ENCODE data around the gene TMEM204.

TMEM204 gene

DNA sequence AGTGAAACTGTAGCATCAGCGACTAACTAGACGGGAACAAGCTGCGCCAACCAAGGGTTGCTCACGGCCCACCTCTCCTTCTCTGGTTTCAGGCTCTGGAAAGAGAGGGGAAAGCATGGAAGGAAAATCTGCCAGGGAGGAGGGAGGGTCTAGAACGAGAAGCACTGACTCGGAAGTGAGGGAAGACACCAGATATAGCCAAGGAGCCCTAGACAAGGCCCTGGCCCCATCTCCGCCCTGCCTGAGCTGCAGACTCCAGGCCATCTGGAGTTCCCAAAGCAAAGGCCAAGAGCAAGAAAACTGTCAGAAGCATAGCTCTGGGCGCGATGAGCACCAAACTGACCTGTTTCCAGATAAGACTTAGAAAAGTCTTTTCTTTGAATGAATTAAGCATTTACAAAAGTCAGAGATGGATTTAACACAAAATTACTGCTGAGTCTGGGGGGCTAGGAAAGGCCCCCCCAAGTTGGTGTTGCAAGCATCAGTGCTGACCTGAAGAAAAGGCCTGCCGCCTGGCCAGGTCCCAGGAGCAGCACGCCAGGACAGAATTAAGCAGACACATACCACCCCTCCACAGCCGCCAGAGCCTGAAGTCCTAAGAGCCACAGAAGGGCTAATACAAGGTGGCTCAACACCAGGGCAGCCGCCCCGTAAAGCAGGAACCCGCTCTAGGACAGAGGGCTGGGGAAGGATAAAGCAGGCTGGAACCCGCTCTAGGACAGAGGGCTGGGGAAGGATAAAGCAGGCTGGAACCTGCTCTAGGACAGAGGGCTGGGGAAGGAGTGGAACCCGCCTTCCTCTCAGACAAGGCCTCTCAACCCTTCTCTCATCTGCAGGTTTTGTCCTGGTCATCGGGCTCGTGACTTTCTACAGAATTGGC is 20.7 kb downstream of the TMEM204 start:
- in situ Hi-C loops (cut with MboI; ENCODE audit: low sequenced_read_pairs) = no loop called here

DNA sequence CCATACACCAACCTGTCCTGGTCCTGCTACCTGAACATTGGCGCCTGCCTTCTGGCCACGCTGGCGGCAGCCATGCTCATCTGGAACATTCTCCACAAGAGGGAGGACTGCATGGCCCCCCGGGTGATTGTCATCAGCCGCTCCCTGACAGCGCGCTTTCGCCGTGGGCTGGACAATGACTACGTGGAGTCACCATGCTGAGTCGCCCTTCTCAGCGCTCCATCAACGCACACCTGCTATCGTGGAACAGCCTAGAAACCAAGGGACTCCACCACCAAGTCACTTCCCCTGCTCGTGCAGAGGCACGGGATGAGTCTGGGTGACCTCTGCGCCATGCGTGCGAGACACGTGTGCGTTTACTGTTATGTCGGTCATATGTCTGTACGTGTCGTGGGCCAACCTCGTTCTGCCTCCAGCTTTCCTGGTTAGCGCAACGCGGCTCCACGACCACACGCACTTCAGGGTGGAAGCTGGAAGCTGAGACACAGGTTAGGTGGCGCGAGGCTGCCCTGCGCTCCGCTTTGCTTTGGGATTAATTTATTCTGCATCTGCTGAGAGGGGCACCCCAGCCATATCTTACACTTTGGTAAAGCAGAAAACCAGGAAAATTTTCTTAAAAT is 21.5 kb downstream of the TMEM204 start:
- in situ Hi-C loops (cut with MboI; ENCODE audit: low sequenced_read_pairs) = no loop called here

DNA sequence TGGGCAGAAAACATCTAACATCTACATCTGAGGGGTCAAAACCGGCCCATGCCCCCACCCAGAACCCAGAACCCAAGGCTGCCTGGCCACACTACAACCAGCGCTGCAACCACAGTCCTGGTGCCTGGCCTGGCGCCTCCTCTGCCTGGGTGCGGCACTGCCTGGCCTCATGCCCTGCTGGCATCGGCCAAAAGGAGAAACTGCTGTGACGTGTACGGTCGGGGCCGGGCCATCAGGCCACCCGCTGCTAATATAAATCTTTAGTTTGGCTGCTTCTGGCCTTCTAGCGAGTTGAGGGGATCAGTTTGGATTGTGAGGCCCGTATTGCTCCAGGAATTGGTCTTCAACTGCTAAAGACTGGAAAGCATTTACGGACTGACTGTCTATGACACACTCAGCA is 22.8 kb downstream of the TMEM204 start:
- in situ Hi-C loops (cut with MboI; ENCODE audit: low sequenced_read_pairs) = no loop called here

DNA sequence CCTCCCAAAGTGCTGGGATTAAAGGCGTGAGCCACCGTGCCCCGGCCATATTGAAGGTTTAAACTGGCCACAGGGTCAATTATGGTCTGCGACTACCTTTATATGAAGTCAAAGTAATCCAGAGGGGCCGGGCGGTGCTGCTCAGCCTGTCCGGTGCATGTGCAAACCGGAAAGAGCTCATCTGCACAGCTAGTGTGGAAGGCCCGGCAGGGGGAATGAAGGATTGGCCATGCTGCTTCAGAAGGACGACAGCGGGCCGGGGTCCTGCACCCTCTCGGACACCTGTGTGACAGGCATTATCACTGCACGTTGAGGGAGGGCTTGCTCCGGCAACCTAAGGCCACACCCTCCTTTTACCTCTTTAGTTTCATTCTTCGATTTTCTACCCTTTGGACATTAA is 23.6 kb downstream of the TMEM204 start:
- in situ Hi-C loops (cut with MboI; ENCODE audit: low sequenced_read_pairs) = no loop called here

DNA sequence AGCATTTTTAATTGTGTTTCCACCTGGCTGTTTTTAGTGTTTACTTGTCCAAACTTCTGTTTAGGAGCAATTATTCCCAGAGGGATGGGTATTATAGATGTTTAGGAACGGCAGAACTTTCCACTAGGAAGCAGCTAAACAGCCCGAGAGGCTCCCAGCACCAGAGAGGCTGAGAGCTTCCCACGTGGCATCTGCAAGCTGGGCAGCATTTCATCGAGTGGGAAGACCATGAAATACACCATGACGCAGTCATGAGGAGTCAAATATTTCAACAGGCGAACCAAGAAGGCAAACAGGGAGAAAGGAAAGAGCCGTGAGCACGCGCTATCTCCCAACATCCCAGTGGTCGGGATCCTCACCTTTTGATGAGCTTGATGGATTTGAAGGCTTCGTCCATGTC is 24.1 kb downstream of the TMEM204 start:
- in situ Hi-C loops (cut with MboI; ENCODE audit: low sequenced_read_pairs) = no loop called here

DNA sequence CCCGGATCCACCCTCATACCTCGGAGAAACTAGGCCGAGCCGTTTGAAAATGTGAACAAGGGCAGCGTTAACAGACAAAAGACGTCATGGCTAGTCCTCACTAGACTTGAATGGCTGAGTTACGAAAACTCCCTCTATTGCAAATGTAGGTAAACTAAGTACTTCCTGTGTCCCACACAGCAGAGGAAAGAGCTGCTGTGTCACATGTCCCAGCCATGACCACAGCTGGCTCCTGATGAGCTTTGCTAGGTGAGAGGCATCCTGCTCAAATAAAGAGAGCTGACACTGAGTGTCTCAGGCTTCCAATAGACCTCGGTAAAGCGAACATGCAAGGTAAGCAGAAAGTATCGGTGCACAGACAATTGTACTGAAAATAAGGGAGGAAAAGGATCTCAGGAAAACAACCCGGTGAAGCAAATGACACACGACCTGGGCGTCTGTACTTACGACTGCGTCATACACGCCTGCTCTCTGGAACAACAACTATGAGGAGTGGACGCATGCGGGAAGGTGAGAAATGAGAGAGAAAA is 26.0 kb downstream of the TMEM204 start:
- in situ Hi-C loops (cut with MboI; ENCODE audit: low sequenced_read_pairs) = no loop called here

DNA sequence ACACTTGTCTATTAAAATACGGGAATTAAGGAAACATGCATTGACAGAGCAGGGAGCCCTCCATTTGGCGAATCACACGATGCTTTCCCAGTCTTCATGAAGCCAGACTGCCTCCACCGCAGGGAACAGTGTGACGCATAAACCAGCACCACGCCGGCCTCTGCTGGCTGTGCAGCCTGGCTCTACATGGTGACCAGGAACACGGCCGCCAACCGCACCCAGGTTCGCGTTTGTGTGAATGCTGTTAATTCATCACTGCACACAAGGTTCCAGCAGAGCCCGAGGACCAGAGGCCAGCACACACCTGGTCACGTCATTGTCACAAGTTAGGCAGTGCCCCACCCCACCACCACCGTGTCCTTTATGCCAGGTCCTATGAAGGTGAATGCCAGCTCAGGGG is 26.7 kb downstream of the TMEM204 start:
- in situ Hi-C loops (cut with MboI; ENCODE audit: low sequenced_read_pairs) = no loop called here

DNA sequence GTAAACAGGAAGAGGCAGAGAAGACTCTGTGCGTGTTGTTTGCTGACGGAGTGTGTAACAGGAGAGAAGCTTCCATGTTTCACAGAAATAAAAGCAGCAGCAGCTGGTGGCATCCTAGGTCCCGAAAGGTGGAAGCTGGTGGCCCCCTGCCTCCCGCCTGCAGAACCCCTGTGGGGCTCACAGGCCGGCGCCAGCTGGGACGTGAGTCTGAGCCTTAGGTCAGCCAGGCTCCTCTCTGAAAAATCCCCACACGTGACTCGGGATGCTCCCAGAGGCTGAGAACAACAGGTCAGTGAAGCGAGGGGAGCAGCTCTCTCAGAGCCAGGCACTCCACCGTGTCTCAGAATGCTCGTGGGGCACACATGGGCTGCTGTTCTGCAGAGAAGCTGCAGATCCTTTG is 27.4 kb downstream of the TMEM204 start:
- in situ Hi-C loops (cut with MboI; ENCODE audit: low sequenced_read_pairs) = no loop called here

DNA sequence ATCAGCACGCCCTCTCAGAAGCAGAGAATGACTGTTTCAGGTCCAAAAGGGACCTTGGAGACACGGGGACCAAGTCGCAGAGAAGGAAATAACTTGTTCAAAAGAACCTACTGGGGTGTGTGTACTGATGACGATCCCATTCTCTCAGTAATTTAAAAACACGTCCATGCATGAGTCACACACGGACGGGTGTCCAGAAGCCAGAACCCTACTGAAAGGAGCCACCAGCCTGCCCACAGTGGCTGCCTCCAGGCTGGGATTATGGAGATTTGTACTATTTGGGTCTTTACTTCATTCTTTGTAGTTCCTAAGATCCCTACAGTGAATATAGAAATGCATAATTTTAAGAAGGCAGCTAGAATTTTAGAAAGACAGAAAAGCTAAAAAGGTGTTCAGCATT is 27.8 kb downstream of the TMEM204 start:
- in situ Hi-C loops (cut with MboI; ENCODE audit: low sequenced_read_pairs) = no loop called here

DNA sequence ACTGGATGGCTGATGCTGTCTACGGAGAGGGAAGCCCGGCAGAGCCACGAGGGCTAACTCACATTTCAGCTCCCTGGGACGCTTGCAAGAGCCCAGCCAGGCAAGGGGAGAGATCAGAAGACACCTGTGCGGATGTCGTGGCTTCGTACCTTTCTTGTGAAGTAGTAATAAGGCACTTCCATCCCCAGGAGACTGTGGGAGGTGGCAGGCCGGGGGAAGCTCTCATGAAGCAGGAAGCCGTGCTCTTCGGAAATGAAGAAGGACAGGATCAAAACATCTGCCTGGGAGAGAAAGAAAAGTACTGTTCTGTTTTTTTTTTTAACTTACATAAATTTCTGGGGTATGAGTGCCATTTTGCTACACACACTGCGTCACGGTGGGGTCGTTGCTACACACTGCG is 28.4 kb downstream of the TMEM204 start:
- in situ Hi-C loops (cut with MboI; ENCODE audit: low sequenced_read_pairs) = no loop called here

DNA sequence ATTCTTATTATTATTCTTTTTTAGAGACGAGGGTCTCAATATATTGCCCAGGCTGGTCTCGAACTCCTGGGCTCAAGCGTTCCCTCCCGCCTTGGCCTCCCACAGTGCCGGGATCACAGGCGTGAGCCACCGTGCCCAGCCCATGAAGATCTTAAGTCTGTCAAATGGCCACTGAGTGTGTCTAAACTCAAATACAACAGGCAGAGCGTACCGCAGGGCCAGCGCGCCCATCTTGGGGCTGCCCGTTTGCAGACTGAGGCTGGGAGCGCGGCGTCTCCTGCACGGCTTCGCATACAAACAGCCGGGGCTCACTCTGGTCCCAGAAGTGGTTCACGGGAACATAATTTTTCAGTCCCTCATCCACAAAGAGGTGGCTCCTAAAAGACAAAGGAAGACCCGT is 30.3 kb downstream of the TMEM204 start:
- in situ Hi-C loops (cut with MboI; ENCODE audit: low sequenced_read_pairs) = no loop called here

DNA sequence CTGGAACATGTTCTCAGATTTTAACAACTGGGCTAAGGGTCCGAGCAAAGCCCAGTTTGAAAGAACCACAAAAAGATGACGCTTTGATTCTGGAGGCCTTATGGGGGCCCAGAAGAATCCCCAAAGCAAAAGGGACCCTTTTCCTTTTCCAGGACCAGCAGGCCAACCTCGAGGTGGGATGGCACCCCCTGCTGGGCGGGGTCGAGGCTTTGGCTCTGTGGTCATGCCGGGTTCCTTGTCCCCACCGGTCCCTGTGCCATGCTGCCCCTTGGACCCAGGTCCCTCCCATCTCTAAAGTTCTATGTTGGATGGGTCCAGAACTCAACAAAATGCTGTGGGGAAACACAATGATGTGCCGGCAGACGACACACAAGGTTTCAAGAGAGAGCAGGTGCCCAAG is 30.9 kb downstream of the TMEM204 start:
- in situ Hi-C loops (cut with MboI; ENCODE audit: low sequenced_read_pairs) = no loop called here

DNA sequence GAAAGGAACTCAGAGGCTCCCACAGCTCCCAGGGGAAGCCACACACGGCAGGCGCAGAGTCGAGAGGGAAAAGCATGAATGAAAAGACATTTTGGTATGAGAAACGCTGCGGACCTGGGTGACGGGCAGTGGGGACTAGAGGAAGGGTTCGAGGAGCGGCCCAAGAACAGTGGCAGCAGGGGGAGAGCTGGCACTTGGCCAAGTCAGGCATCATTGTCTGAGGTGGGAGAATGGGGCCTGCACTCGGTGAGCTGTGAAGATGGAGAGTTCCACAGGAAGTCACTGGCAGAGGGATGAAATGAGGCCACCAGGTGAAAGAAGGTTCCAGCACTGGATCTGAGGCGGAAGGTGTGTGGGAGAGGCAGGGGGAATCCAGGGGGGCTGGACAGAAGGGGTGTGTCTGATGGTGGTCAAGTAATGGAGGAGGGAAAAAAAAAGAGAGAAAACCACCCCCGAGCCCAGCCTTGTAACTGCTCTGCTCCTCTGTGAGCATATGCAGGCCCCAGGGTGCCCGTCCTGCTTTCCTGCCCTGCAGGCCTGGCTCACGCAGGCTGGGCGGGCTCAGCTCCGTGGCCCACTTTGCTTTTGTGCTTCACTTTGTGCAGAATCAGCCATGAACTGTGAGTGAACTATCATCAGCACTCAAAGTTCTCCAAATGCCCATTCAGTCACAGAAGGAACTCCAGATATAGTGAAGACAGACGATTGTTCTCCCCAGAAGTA is 31.8 kb downstream of the TMEM204 start:
- in situ Hi-C loops (cut with MboI; ENCODE audit: low sequenced_read_pairs) = no loop called here

DNA sequence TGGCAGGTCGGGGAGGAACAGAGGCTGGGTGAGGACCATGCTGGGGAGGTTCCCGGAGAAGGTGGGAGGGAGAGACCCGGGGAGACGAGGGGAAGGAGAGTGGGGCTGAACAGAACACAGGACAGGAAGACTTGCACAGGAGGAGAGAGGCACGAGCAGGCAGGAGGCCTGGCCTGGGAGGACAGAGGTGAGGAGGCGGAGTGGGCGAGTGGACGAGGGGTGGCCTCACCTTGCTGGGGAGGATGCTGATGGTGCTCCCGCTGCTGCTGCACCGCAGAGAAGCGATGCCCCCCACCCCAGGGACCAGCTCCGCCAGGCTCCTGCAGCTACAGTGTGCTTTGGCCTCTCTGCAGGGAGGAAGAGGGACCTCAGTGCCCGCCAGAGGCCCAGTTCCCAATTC is 34.5 kb downstream of the TMEM204 start:
- in situ Hi-C loops (cut with MboI; ENCODE audit: low sequenced_read_pairs) = no loop called here

DNA sequence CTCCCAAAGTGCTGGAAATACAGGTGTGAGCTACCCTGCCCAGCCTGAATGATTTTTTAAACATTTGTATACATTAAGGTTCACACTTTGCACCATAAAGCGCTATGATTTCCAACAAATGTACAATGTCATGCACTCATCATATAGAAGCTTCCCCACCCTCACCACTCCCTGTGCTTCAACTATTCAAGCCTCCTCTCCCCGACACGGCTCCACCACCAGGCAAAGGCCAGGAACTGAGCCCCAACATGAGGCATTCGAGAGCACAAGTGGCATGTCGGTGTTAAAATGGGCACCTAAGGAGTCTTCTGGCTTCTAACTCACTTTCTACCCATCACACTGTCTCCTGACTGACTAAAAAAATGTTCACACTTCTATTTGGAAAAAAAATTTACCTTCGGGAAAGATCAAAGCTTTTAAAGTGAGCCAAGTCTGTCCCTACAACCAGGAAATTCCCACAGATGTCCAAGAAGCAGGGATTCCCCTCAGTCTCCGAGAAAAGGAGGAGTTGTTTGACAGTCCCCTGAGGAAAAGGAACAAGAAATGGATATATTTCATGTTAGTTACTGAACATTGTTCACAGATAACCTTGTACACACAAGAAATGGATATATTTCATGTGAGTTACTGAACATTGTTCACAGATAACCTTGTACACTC is 37.7 kb downstream of the TMEM204 start:
- in situ Hi-C loops (cut with MboI; ENCODE audit: low sequenced_read_pairs) = no loop called here

DNA sequence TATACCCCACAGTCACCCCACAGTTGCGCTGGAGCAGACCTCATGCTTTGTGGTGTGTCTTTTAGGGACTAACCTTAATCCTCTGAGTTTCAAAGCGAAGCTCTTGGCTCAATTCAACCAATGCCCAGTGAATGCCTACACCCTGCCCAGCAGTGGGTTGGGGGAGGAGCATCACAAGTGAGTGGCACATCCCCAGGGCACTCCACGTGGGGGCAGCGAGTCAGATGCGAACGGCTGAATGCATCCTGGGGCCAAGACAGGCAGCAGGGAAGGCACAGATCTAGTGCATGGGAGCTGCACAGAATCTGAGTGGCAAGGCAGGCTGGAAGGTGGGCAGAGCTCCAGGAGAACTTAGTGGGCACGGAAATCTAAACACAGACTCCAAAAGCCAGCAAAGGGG is 39.2 kb downstream of the TMEM204 start:
- in situ Hi-C loops (cut with MboI; ENCODE audit: low sequenced_read_pairs) = no loop called here

DNA sequence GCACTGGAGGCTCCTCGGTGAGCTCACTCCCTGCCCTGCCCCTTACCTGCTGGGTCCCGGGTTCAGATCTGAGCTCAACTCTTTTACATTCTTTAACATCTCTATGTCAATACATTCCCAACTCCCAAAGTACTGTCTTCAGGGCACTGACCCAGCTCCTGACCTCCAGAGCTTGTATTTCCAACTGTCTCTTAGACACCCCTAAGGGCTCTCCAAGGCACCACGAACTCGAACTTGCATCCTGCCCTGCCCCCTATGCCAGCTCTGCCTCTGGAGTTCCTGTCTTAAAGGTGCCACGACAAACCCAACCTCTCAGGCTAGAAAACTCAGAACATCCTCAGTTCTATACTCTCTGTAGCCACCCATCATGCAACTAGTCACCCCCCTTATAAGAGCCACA is 39.8 kb downstream of the TMEM204 start:
- in situ Hi-C loops (cut with MboI; ENCODE audit: low sequenced_read_pairs) = no loop called here

DNA sequence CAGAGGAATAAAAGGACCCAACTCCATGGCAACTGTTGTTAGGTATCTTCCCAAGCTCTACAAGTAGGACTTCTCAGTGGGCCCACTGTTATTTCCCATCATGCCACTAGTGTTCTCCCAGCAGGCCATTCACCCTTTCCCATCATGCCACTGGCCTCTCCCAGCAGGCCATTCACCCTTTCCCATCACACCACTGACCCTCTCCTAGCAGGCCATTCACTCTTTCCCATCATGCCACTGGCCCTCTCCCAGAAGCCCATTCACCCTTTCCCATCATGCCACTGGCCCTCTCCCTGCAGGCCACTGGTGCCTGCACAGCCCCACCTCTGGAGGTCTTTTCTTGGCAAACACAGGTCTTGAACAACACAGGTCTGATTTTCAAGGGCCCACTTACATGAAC is 42.1 kb downstream of the TMEM204 start:
- in situ Hi-C loops (cut with MboI; ENCODE audit: low sequenced_read_pairs) = no loop called here

DNA sequence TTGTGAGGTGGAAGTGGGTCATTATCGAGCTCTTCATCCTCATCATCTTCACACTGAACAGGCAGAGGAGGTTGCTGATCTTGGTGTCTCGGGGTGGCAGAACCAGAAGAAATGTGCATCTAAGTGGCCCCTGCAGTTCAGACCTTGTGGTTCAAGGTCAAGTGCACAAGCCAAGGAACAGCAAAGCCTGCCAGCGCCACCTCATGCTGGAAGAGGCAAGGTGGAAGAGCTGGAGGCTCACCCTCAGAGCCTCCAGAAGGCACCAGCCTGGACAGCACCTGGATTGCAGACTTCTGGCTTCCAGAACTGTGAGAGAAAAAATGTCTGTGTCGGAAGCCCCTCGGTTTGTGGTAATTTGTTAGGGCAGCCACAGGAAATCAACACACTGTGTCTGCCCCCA is 45.7 kb downstream of the TMEM204 start:
- in situ Hi-C loops (cut with MboI; ENCODE audit: low sequenced_read_pairs) = no loop called here

DNA sequence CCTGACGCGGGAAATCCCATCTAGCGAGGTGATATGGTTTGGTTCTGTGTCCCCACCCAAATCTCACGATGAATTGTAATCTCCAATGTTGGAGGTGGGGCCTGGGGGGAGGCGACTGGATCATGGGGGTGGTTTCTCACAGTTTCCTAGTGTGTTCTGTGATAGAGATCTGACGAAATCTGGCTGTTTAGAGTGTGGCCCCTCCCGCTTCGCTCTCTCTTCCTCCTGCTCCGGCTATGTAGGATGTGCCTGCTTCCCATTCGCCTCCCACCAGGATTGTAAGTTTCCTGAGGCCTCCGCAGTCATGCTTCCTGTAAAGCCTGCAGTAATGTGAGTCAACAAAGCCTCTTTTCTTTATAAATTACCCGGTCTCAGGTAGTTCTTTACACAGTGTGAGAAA is 46.8 kb downstream of the TMEM204 start:
- in situ Hi-C loops (cut with MboI; ENCODE audit: low sequenced_read_pairs) = no loop called here

DNA sequence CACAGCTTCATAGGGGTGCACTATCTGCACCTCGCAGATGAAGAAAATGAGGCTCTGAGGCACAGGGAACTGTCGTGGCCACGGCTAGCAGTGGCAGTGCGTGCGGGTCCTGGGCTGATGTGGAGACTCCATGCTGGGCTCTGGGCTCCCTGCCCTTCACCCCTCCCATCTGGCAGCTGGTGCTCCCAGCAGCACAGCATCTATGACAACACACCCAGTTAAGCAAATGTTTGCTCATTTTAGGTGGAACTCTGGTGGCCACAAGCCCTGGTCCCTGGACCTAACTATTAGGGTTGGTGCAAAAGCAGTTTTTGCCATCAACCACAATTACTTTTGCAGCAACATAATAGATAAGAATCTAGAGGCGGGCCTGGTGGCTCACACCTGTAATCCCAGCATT is 47.5 kb downstream of the TMEM204 start:
- in situ Hi-C loops (cut with MboI; ENCODE audit: low sequenced_read_pairs) = no loop called here

Measured in HL-60/S4 treated with phorbol 12-myristate 13-acetate at 8.2 ng/mL for 4 days and 3 days (cell line).